Endothelial cell of umbilical vein (primary cell): ENCODE results near the gene JPH2. TPM values are rescaled to one million over a fixed set of nuclear protein-coding genes. Genes with fewer than 3 reads are reported as not detected.

ENCODE experiments used
- BruUV-seq: library from RNA; stranded (reverse); fragments of 400-500 nt; replicated peaks from 2 replicates; lab custom pipeline; 2021; lab: Mats Ljungman, UMichigan
- CTCF ChIA-PET: fragments of 300-600, 350-600 bp; sonication (Branson Sonifier 250); formaldehyde crosslinking; loops from one replicate; lab custom pipeline; 2021; ENCODE audit warnings: antibody characterized with exemption, inconsistent platforms; lab: Charles Lee
- POLR2A ChIA-PET: fragments of 300-600, 350-600 bp; sonication (Branson Sonifier 250); formaldehyde crosslinking; loops from one replicate; lab custom pipeline; 2021; ENCODE audit warnings: antibody characterized with exemption, inconsistent platforms; lab: Charles Lee
- DNase-seq: peaks from one replicate; pipeline ENCODE4 v3.0.0-alpha.2; 2011; ENCODE audit warnings: low read depth, low spot score
- FAIRE-seq: peaks from 2 replicates; lab custom pipeline; 2011; peaks lifted over from hg19 to GRCh38; lab: Jason Lieb, UNC
- H2AFZ ChIP-seq: 2 replicates; pipeline ENCODE4 v1.6.0; 2012; ENCODE audit warnings: low read depth, low read length, control low read depth, inconsistent platforms
- H3K27ac ChIP-seq: 2 replicates; pipeline ENCODE4 v1.5.1; 2011; ENCODE audit warnings: low read depth, mild to moderate bottlenecking, control low read depth, low read length, moderate library complexity; ENCODE audit not compliant: insufficient read depth
- H3K27me3 ChIP-seq, 2 experiments: 2 replicates each; pipeline versions ENCODE4 v1.6.0 to v1.6.1; 2011; ENCODE audit warnings: low read length in 2 of 2, mixed read lengths in 1 of 2; ENCODE audit not compliant: control insufficient read depth in 2 of 2, insufficient read depth in 2 of 2
- H3K36me3 ChIP-seq, 2 experiments: 2 replicates in 1 of 2; 3 replicates in 1 of 2; pipeline ENCODE4 v1.5.1; 2011; ENCODE audit warnings: low read length in 2 of 2, mild to moderate bottlenecking in 1 of 2, moderate library complexity in 1 of 2; ENCODE audit not compliant: control insufficient read depth in 2 of 2, insufficient read depth in 2 of 2; ENCODE audit errors: extremely low read depth in 1 of 2
- H3K4me1 ChIP-seq: 3 replicates; pipeline ENCODE4 v1.5.1; 2011; ENCODE audit warnings: mild to moderate bottlenecking, low read length; ENCODE audit not compliant: control insufficient read depth, insufficient read depth; ENCODE audit errors: extremely low read depth
- H3K4me2 ChIP-seq: 2 replicates; pipeline ENCODE4 v1.6.1; 2011; ENCODE audit warnings: low read length, control low read depth, mixed read lengths; ENCODE audit not compliant: insufficient read depth
- H3K4me3 ChIP-seq, 3 experiments: fragments of 200-600 bp in 1 of 3; sonication (generic), shearing (Covaris generic) in 1 of 3; replicated peaks in 1 of 3; 2 replicates each; pipeline ENCODE4 v1.5.1; 2011 to 2016; ENCODE audit warnings: control low read depth in 3 of 3, low read length in 3 of 3, mild to moderate bottlenecking in 2 of 3, inconsistent platforms in 1 of 3, low read depth in 1 of 3, moderate library complexity in 1 of 3; ENCODE audit not compliant: insufficient read depth in 1 of 3
- H3K79me2 ChIP-seq: 2 replicates; pipeline ENCODE4 v1.6.0; 2012; ENCODE audit warnings: low read length, inconsistent platforms; ENCODE audit not compliant: control insufficient read depth, insufficient read depth
- H3K9ac ChIP-seq: replicated peaks from 2 replicates; pipeline ENCODE3; 2011; ENCODE audit warnings: low read length, control low read depth; ENCODE audit not compliant: insufficient read depth; ENCODE audit errors: extremely low read depth
- H3K9me1 ChIP-seq: replicated peaks from 3 replicates; pipeline ENCODE4 v1.6.0; 2011; ENCODE audit warnings: mild to moderate bottlenecking, low read length; ENCODE audit not compliant: control insufficient read depth, insufficient read depth; ENCODE audit errors: extremely low read depth
- H3K9me3 ChIP-seq: replicated peaks from 2 replicates; pipeline ENCODE4 v1.5.1; 2012; ENCODE audit warnings: low read length, inconsistent platforms; ENCODE audit not compliant: control insufficient read depth, insufficient read depth
- H4K20me1 ChIP-seq: replicated peaks from 2 replicates; pipeline ENCODE3; 2011; ENCODE audit warnings: mild to moderate bottlenecking, low read length; ENCODE audit not compliant: control insufficient read depth, insufficient read depth; ENCODE audit errors: extremely low read depth
- CTCF ChIP-seq, 2 donors: IDR thresholded peaks; 1 replicate in 1 of 2; 2 replicates in 1 of 2; pipeline ENCODE4 v1.5.1; 2011; ENCODE audit warnings: low read length in 2 of 2, mild to moderate bottlenecking in 2 of 2, moderate library complexity in 2 of 2, control low read depth in 1 of 2, inconsistent platforms in 1 of 2, low read depth in 1 of 2; ENCODE audit not compliant: insufficient read depth in 1 of 2; ENCODE audit errors: extremely low read depth in 1 of 2
- EZH2 ChIP-seq: IDR thresholded peaks from 2 replicates; pipeline ENCODE4 v1.6.1; 2012; ENCODE audit warnings: borderline replicate concordance, low read depth, mild to moderate bottlenecking, moderate library complexity, low read length, inconsistent platforms; ENCODE audit not compliant: severe bottlenecking
- FOS ChIP-seq: IDR thresholded peaks from 2 replicates; pipeline ENCODE4 v1.6.1; 2011; ENCODE audit warnings: mild to moderate bottlenecking, low read length, moderate library complexity, borderline replicate concordance; ENCODE audit not compliant: insufficient read depth
- GATA2 ChIP-seq: IDR thresholded peaks from 2 replicates; pipeline ENCODE4 v1.7.0; 2011; ENCODE audit warnings: low read depth, mild to moderate bottlenecking, moderate library complexity, mixed read lengths, low read length; ENCODE audit not compliant: insufficient read length, insufficient read depth
- JUN ChIP-seq: IDR thresholded peaks from 2 replicates; pipeline ENCODE4 v1.6.1; 2011; ENCODE audit warnings: borderline replicate concordance, low read depth; ENCODE audit not compliant: insufficient read length, insufficient read depth
- MAX ChIP-seq: IDR thresholded peaks from 2 replicates; pipeline ENCODE4 v1.6.1; 2011; ENCODE audit not compliant: insufficient read depth, insufficient read length
- MYC ChIP-seq: IDR thresholded peaks from one replicate; pipeline ENCODE4 v1.6.1; 2011; ENCODE audit warnings: mild to moderate bottlenecking, low read depth, low read length
- POLR2A ChIP-seq: IDR thresholded peaks from 2 replicates; pipeline ENCODE4 v1.6.1; 2012; ENCODE audit warnings: low read depth, mild to moderate bottlenecking, control low read depth, low read length
- POLR2AphosphoS5 ChIP-seq: IDR thresholded peaks from 2 replicates; pipeline ENCODE4 v1.6.1; 2012; ENCODE audit warnings: low read depth, mild to moderate bottlenecking, control low read depth, low read length, moderate library complexity; ENCODE audit not compliant: insufficient read depth
- dilution Hi-C: fragments of 300-500 bp; cut with MboI; formaldehyde crosslinking; loops from one replicate; pipeline ENCODE4 v1.15.0; 2019; ENCODE audit warnings: low sequenced_read_pairs; ENCODE audit not compliant: extremely low pct_ligation_motif_present
- intact Hi-C: fragments of 100-400 bp; cut with micrococcal nuclease; formaldehyde crosslinking; loops from one replicate; pipeline ENCODE4 v1.10.0; 2022
- polyA plus RNA-seq, 4 experiments: library from polyadenylated mRNA; depleted of rRNA in 3 of 4; stranded (reverse) in 3 of 4; unstranded in 1 of 4; fragments of >200 nt; gene quantifications; 2 replicates each; pipeline versions ENCODE4 v1.2.1 to v1.2.3, GENCODE V29; 2011 to 2012; ENCODE audit warnings: missing spikeins in 1 of 4
- total RNA-seq: library from RNA; stranded (reverse); gene quantifications from 2 replicates; pipeline ENCODE4 v1.2.3, GENCODE V29; 2021

Gene JPH2
- total and polyA plus RNA-seq, 2 donors (not counting 3 experiments of a cell fraction or from before 2014, with no cell fraction given), result not detected

- no peak for FAIRE-seq
- dilution Hi-C loops (no loop called here), intact Hi-C loops (no loop called here)
- no TSS peak for BruUV-seq
- TF ChIP-seq CTCF (IDR thresholded peaks at IDR 0.05; ENCODE audit: extremely low read depth in 1 of 2, insufficient read depth in 1 of 2, low read depth in 1 of 2, low read length in 2 of 2), result no peak
- TF ChIP-seq FOS, result no peak
- TF ChIP-seq POLR2AphosphoS5, result no peak
- TF ChIP-seq GATA2, result no peak
- TF ChIP-seq POLR2A, result no peak
- TF ChIP-seq MYC, result no peak
- no peak for TF ChIP-seq JUN
- TF ChIP-seq MAX, result no peak
- TF ChIP-seq EZH2, result no peak
- Histone ChIP-seq H3K79me2 (no peaks in the 10 kb centered on the region), H3K27me3 (peaks cover 5% of the 10 kb centered on the region in 2 experiments), H3K4me3 (no peak overlapping the region), H3K9me1 (no peaks in the 10 kb centered on the region), H3K4me2 (no peak overlapping the region), H4K20me1 (no peaks in the 10 kb centered on the region), H2AFZ (no peak overlapping the region), H3K9me3 (no peaks in the 10 kb centered on the region), H3K9ac (no peak overlapping the region), H3K4me1 (no peaks in the 10 kb centered on the region), H3K36me3 (no peaks in the 10 kb centered on the region), H3K27ac (no peak overlapping the region)
- ChIA-PET POLR2A (no interaction called here), CTCF (interaction anchor here (2.1 kb wide), 1 partner anchor 53 kb away, joined by 7 read pairs; no protein-coding TSS in a partner anchor)
- no peak for DNase-seq
These were observed 49.7 kb downstream of the JPH2 start for GRCh38 chr20:44137266-44137801.
